GM21786 (cell line): ENCODE results near the gene PTBP3.
A peak's percentile ranks its signal among the peaks of the same experiment; 100 is the strongest.
"Not testable (repeated sequence)": the region's sequence is repeated elsewhere in the genome, so short reads cannot be mapped to it uniquely, and the experiment has no call there.

ENCODE experiments used
- ATAC-seq: cut with Tn5 transposase; IDR thresholded peaks from one replicate; pipeline ENCODE4 v1.9.1; 2021; ENCODE audit not compliant: unreplicated experiment

PTBP3 gene, protein sequence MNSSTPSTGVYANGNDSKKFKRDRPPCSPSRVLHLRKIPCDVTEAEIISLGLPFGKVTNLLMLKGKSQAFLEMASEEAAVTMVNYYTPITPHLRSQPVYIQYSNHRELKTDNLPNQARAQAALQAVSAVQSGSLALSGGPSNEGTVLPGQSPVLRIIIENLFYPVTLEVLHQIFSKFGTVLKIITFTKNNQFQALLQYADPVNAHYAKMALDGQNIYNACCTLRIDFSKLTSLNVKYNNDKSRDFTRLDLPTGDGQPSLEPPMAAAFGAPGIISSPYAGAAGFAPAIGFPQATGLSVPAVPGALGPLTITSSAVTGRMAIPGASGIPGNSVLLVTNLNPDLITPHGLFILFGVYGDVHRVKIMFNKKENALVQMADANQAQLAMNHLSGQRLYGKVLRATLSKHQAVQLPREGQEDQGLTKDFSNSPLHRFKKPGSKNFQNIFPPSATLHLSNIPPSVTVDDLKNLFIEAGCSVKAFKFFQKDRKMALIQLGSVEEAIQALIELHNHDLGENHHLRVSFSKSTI

DNA sequence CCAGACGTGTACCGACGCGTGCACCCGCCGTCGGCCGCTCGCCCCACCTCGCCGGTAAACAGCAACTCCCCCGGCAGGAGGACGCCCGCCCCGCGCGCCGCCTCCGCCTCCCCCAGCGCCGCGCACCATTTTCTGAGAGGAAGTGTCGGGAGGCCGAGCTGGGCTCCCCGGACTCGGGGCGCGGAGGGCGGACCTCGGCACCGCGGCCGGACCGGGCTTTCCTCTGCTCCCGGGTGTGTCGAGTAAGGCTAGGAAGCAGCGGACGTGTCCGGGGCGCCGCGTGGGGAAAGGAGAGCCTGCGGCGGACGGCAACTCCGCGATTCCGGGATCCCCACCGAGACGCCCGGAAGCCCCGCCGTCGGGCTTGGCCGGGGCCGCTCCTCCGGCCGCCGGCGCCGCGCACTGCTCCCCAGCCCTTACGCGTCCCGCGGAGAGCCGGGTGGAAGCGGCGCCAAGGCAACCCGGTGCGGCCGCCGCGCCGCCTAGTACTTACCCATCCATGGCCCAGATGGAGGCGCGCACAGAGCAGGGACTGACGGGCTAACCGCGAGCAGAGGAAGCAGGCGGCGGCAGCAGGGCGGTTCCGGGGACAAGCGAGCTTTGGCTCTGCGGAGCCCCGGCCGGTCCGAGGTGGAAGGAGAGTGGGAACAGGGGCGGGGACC lies at the start of gene PTBP3:
TSS of gene PTBP3 (minus strand) at position 643 of the 662 bp plus-strand sequence. CDS start 35,754 bp downstream, outside the sequence.
- peak; percentile 58 for ATAC-seq

DNA sequence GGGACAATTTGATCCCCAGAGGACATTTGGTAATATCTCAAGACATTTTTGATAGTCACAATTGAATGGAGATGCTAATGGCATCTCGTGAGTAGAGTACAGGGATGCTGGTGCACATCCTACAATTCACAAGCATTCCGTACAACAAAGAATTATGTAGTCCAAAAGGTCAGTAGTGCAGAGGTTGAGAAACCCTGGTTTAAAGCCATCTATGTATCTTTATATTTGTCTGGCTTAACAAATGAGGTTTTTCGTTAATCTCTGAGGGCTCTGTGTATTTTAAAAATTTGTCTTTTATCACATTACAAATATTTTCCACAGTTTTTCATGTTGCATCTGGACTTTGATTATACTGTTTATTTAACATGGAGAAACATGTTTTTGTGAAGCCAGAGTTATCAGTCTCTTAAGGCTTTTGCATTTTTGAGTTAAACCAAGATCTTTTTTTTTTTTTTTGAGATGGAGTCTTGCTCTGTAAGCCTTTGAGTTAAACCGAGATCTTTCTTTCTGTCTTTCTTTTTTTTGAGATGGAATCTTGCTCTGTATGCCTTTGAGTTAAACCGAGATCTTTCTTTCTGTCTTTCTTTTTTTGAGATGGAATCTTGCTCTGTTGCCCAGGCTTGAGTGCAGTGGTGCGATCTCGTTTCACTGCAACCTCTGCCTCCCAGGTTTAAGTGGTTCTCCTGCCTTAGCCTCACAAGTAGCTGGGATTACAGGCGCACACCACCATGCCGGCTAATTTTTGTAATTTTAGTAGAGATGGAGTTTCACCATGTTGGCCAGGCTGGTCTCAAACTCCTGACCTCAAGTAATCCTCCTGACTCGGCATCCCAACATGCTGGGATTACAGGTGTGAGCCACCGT lies 49.3 kb upstream of the PTBP3 start:
- no peak for ATAC-seq

DNA sequence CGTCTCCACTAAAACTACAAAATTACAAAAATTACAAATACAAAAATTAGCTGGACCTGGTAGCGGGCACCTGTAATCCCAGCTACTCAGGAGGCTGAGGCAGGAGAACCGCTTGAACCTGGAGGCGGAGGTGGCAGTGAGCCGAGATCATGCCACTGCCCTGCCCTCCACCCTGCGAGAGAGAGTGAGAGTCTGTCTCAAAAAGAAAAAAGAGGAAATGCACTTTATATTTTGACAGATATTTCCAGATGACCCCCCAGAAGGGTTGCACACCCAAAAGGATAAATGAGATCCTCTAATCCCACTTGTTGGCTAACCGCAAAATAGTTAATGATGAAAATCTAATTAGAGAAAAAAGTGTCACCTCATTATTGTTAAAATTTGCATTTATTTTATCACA lies 48.6 kb upstream of the PTBP3 start:
- ATAC-seq: no peak

DNA sequence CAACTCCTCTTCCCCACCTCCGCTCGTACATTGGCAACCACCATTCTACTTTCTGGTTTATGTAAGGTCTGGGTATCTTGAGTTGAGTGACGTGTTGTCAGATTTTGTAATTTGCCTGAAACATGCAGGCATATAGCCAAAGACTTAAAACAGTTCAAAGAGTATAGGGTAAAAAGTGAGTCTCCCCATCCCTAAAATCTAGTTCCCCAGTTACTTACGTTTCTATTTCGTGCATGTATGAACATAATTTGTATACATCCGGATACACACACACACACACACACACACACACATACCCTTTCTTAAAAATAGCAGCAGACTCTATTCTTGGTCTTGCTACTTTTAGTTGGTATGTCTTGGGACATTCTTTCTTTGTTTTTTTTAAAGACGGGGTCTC lies 47.4 kb upstream of the PTBP3 start:
- no peak for ATAC-seq

DNA sequence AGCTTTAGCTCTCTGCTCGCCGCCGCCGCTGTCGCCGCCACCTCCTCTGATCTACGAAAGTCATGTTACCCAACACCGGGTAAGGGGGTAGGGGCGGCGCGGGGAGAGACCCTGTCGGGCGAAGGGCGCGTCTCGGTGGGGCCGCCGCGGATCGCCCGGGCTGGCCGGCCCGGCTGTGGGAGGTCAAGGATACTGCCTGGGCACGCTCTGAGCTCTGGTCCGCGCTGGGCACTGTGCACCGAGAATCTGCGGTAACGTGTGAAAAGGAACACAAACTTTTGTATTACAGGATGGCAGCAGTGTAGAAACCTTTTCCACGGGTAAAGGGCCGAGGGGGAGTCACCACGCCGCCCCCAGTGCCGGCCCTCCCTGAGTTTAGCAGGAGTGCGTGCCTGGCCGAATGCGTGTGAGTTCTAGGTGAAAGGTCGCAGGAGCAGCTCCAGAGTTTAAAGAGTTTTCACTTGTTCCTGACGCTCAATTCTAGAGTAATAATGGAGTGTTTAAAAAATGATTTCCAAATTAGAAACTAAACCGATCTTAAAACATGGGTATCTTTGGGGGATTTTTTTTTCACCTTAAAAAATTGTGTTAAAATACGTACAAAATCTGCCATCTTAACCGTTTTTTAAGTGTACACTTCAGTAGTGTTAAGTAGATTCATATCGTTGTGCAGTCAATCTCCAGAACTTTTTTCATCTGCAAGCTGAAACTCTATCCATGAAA lies 46.8 kb upstream of the PTBP3 start, which contains the start of gene HSDL2:
TSS of gene HSDL2 (plus strand) at position 7 of the 723 bp plus-strand sequence. CDS start at position 63, 56 bp downstream.
- peak; percentile 21 for ATAC-seq

DNA sequence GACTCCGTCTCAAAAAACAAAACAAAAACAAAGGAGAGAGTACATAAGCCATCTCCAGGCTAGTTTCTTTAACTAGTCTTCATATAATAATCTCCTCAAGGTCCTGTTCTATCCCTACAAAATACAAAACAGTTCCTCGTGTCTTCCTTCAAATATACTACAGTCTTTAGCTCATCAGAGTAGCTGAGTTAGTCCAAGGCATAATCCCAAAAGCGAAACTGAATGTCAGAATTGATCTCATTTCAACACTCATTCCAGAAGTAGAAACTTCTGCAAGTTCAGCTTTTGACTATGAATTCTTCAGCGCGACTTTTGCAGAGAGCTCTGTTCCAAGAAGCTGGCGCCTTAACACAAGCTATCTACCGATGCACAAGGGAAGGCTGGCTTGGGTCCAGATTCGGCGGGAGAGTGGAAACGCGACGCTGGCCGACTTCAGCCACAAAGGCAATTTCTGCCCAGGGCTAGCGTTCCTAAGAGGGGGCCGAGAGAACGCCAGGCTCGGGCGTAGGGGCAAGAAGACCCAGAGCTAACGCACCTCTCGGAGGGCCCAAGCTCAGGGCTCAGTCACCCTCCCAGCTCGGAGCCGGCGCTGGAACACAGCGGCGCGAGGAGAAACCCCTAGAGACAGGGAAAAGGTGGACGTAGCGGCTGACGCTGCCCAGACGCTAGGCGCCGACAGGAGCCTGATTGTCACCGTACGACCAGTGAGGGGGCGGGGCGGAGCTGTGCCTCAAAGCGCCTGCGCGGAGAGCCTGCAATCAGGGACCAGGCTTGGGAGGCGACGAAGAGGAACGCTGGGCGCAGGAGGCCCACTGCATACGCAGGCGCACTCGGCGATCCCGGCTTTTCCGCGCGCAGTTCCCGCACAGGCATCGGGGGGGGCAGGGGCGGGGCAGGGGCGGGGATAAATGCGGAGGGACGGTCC lies 46.0 kb upstream of the PTBP3 start:
- peak; percentile 80 for ATAC-seq

DNA sequence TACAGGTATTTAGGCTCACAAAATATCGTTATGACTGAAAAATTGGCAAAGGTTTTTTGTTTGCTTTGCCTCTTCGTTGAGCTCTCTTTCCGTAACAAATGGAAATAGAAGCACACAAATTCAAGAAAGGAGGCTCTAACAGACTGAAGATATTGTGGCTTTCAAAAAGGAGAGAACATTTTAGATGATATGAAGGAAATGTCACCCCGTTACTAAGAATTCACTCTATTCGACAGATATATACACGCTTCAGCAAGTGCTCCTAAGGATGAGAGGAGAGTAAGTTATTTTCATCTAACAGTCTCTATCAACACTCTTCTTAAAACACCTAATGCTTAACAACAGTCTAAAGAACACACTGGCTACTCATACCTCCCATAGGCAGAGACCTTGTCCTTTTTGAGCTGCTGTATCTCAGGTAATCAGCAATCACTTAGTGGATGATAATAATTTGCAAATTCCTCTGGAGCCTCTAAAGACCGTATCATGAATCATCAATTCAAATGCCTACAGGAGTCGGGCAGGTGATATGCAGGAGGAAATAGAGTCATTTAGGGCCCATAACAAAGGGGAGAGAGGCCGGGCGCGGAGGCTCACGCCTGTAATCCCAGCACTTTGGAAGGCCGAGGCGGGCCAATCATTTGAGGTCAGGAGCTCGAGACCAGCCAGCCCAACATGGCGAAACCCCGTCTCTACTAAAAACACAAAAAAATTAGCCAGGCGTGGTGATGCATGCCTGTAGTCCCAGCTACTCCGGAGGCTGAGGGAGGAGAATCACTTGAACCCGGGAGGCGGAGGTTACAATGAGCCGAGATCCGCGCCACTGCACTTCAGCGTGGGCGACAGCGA lies 45.1 kb upstream of the PTBP3 start:
- ATAC-seq: peak; percentile 5

DNA sequence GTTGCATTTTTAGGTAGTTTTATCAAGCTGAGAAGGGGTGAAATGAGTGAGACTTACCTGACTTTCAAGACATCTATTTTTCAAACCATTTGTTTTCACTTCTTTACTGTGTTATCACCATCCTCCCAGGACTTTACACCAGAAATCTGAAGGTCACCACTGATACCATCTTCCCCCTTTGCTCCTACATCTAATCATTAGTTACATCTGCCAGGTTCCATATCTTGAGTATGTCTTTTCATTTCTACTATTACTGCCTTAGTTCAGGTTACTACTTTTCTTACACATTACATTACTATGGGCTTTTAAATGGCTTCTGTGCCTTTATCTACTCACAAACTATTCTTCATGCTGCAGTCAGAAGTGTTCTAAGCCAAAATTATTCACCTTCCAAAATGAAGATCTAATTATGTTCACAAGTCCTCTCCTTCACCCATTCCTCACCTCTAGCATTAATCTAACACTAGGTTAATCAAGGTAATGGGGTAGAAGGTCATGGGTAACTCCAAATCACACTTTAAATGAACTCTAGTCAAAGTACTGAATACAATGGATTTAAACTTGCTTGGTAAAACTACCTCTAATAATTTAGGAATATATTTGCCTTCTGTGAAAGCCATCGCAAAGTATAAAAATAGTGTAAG lies 44.4 kb upstream of the PTBP3 start:
- no peak for ATAC-seq

DNA sequence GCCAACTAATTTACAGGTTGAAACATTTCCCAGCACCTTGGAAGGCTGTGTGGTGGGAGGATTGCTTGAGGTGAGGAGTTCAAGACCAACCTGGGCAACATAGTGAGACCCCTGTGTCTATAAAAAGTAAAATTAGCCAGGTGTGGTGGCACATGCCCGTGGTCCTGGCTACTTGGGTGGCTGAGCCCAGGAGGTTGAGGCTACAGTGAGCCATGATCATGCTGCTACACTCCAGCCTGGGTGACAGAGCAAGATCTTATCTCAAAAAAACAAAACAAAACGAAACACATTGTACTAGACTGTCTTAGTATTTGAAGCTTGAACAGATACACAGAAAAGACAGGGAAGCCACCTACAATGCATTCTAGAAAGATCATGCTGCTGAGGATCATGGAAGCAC lies 43.7 kb upstream of the PTBP3 start:
- no peak for ATAC-seq

DNA sequence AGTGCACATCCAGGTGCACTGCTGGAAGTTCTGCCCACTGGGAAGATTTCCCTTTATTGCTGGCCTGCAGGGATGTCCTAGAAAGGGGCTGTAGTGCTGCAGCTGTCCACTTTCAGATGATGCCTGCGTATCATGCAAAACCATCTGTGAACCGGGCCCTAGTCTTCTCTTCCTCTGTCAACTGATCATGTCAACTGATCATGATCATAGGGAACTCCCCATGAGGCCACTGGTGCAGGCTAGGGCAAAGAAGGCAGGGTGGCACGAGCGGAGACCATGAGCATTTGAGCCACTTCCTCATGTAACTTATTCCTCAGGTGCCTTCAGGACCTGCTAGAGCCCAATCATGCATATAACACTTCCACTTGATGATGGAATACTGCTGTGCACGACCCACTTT lies 41.9 kb upstream of the PTBP3 start:
- ATAC-seq: no peak

DNA sequence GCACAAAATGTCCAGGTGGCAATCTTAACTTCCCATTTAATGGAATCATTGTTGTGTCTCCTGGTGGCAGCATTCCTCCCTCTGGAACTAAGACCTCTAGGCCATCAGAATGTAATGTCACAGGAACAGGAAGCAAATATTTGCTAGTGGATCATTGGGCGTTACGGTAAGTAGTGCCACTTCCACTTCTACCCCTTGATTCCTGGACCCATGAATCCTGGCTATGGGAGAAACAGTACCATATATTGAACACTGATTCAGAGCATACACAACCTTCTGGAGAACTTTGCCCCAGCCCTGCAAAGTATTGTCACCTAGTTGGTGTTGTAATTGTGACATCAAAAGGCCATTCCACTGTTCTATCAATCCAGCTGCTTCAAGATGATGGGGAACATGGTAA lies 40.8 kb upstream of the PTBP3 start:
- not testable (repeated sequence) for ATAC-seq

DNA sequence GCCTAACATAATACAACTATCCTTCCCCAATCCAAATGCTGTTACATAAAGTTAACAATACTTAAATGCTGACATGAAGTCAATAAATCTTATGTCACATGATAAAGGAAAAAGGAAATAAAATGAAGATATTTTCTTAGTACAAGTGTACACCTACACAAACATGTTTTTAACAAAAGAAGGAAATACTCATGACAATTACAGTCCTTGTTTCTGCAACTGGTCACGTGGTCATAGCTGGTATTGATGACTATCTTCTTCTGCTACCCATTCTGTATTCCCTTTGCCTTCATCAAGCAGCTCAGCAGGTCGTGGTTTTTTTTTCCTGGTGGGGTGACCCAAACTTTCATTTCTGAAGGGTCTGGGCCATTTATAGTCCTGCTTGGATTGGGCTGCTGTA lies 40.2 kb upstream of the PTBP3 start:
- not testable (repeated sequence) for ATAC-seq

DNA sequence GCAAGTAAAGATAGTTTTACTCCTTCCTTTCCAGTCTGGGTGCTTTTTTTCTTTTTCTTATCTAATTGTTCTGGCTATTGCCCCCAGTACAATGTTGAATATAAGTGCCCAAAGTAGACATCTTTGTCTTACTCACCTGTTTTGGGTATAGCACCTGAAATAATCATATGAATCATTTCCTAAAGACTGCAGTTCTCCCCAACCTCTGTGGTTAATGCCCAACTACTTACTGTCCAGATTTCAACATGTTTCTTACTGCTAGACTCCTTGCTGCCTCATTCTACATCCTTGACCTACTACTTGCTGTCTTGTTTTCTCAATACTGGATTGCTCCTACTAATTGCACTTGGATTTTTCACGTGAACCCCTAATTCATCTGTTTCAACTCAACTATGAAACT lies 37.6 kb upstream of the PTBP3 start:
- ATAC-seq: no peak

DNA sequence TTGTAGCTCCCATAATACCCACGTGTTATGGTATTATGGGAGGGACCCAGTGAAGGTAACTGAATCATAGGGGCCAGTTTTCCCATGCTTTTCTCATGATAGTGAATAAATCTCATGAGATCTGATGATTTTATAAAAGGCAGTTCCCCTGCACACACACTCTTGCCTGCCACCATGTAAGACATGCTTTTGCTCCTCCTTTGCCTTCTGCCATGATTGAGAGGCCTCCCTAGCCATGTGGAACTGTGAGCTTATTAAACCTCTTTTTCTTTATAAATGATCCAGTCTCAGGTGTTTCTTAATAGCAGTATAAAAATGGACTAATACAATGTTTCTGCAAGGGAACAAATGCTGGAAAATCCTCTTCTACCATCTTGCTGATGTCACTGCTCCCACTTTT lies 36.4 kb upstream of the PTBP3 start:
- ATAC-seq: no peak

DNA sequence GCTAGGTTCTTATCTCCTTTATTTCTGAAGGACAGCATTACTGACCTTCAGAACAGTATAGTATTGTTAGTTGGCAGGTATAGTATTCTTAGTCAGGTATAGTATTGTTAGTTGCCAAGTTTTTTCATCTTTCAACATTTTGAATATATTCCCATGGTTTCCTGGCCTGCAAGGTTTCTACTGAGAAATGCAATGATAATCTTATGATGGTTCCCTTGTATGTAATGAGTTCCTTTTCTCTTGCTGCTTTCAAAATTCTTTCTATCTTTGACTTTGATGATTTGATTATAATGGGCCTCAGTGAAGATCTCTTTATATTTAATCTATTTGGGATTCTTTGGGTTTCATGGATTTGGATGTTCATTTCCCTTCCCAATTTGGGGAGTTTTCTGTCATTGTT lies 34.0 kb upstream of the PTBP3 start:
- no peak for ATAC-seq

DNA sequence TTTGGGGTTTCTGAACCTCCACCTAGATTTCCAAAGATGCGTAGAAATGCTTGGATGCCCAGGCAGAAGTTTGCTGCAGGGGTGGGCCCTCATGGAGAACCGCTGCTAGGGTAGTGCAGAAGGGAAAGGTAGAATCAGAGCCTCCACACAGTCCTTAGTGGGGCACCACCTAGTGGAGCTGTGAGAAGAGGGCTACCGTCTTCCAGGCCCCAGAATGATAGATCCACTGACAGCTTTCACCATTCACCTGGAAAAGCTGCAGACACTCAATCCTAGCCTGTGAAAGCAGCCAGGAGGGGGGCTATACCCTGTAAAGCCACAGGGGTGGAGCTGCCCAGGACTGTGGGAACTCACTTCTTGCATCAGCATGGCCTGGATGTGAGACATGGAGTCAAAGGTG lies 33.2 kb upstream of the PTBP3 start:
- ATAC-seq: no peak

DNA sequence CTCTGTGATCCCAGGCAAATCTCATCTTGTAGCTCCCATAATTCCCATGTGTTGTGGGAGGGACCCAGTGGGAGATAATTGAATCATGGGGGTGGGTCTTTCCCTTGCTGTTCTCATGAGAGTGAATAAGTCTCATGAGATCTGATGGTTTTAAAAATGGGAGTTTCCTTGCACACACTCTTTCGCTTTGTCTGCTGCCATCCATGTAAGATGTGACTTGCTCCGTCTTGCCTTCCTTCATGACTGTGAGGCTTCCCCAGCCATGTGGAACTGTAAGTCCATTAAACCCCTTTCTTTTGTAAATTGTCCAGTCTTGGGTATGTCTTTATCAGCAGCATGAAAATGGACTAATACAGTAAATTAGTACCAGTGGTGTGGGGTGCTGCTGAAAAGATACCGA lies 31.8 kb upstream of the PTBP3 start:
- ATAC-seq: not testable (repeated sequence)

DNA sequence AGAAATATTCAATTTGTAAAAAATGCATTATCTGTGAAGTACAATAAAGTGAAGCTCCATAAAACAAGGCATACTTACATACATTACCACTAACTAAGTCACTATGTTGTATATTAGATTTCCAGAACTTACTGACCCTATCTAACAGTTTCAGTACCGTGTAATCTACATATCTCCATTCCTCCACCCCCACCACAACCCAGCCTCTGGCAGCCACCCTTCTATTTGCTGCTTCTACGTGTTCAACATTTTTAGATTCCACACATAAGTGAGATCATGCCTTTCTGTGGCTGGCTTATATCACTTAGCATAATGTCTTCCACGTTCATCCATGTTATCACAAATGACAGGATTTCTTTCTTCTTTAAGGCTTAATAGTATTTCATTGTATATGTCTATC lies 31.3 kb upstream of the PTBP3 start:
- ATAC-seq: no peak
